Heart left ventricle (tissue), 16 donors: Measurements from ENCODE around the gene IFT122. TPM values are rescaled to one million over a fixed set of nuclear protein-coding genes. Genes with fewer than 3 reads are reported as not detected.

Source experiments
- ATAC-seq, 4 donors: fragments of 200-7000 bp; cut with Tn5 transposase; one replicate each; pipeline ENCODE4 v1.9.1; 2020 to 2022; ENCODE audit warnings: moderate library complexity in 4 of 4, mild to moderate bottlenecking in 3 of 4, moderate number of reproducible peaks in 1 of 4
- DNase-seq, 5 donors: peaks; one replicate each; pipeline ENCODE4 v3.0.0-alpha.2; 2020
- H3K27ac ChIP-seq, 12 donors: fragments of 200-600 bp; sonication (generic) in 4 of 12; one replicate each; pipeline versions ENCODE4 v1.5.0 to v1.8.0; 2016 to 2022; ENCODE audit warnings: mild to moderate bottlenecking in 2 of 12
- H3K27me3 ChIP-seq, 9 donors: fragments of 200-600 bp; sonication (generic) in 2 of 9; one replicate each; pipeline versions ENCODE4 v1.5.1 to v1.8.0; 2016 to 2022; ENCODE audit warnings: mild to moderate bottlenecking in 3 of 9
- H3K36me3 ChIP-seq, 9 donors: fragments of 200-600 bp; sonication (generic) in 2 of 9; one replicate each; pipeline versions ENCODE4 v1.5.0 to v1.8.0; 2018 to 2022; ENCODE audit warnings: mild to moderate bottlenecking in 2 of 9
- H3K4me1 ChIP-seq, 12 donors: fragments of 200-600 bp; sonication (generic) in 4 of 12; one replicate each; pipeline versions ENCODE4 v1.5.0 to v1.8.0; 2016 to 2022; ENCODE audit warnings: mild to moderate bottlenecking in 3 of 12
- H3K4me3 ChIP-seq, 12 donors: fragments of 200-600 bp; sonication (generic) in 4 of 12; one replicate each; pipeline versions ENCODE4 v1.5.0 to v1.8.0; 2017 to 2022; ENCODE audit warnings: mild to moderate bottlenecking in 9 of 12, moderate library complexity in 4 of 12
- H3K9me3 ChIP-seq, 12 donors: fragments of 200-600 bp; sonication (generic) in 4 of 12; one replicate each; pipeline versions ENCODE4 v1.5.0 to v1.8.0; 2016 to 2022; ENCODE audit warnings: mild to moderate bottlenecking in 1 of 12
- POLR2A ChIP-seq, 2 donors: fragments of 450-650 bp; IDR thresholded peaks; one replicate each; pipeline ENCODE4 v1.6.1; 2017; ENCODE audit warnings: antibody characterized with exemption in 2 of 2, mild to moderate bottlenecking in 2 of 2, moderate library complexity in 2 of 2
- WGBS, 4 donors: extraction: QIAGEN DNeasy Blood & Tissue Kit in 2 of 4; methylation state at CpG; one replicate each; pipeline versions ENCODE4 v1.1.5 to v1.1.7; 2013 to 2018; 5-methylcytosine and 5-hydroxymethylcytosine counted together
- intact Hi-C, 10 donors: fragments of 100-400 bp; cut with DNase I; formaldehyde crosslinking; loops; one replicate each; pipeline versions ENCODE4 v1.11.1 to v1.14.2; 2022
- polyA plus RNA-seq, 2 donors: library from polyadenylated mRNA; stranded (reverse); fragments of 200-250 nt; gene quantifications; one replicate each; pipeline ENCODE4 v1.2.3, GENCODE V29; 2013
- total RNA-seq, 9 donors: library from RNA; depleted of rRNA in 2 of 9; stranded (reverse); fragments of >200 nt in 2 of 9; fragmentation: NEBNext Ultra II Directional in 3 of 9; extraction: Animal tissue kit (Norgen Biotek cat#: 25700) in 3 of 9; gene quantifications; one replicate each; pipeline versions ENCODE4 v1.1.0 to v1.2.4, GENCODE V29; 2016 to 2023
- TF ChIP-seq, protein P1 (sequence below), 12 donors: fragments of 200-600 bp; sonication (generic) in 4 of 12; IDR thresholded peaks; one replicate each; pipeline versions ENCODE4 v1.5.0 to v1.8.0; 2018 to 2022; ENCODE audit warnings: antibody characterized with exemption in 12 of 12, mild to moderate bottlenecking in 5 of 12
- donor health status: ischemic (EF 13 %, LVEDD 7.1; RV severe dilation, severe dysfunction).
- donor health status: healthy with polysubstance abuse.
- donor health status: DM: no; HTN: yes; CAD: no.
- donor health status: DM: no; HTN: no; CAD: no.
- donor health status: ischemic (EF 25% LVEDD 6.9; RV normal size, moderate dysfunction).
- donor health status: ischemic (EF 25% LVEDD 5.7; RV mildly dilated, moderate dysfunction).
- donor health status: healthy.
- donor health status: DM: yes; HTN: yes; CAD: no.
- donor health status: ischemic (EF 35%, LVEDD 5.7; RV mildly dilated, moderate dysfunction).
- donor health status: nonischemic (EF 11% LVEDD 7.7; RV severe dilation, severe dysfunction).
- donor health status: DM: yes; HTN: yes; CAD: no.
- donor health status: PGD.
- donor health status: ischemic (EF 29% LVEDD 5.4; RV normal size, mild dysfunction).
- donor health status: nonischemic (EF 23%, LVEDD 6.1; RV moderate dilation, normal function).

Gene IFT122
- total and polyA plus RNA-seq, 11 donors = 7.2 to 34.2 (median 16.6) TPM

DNA sequence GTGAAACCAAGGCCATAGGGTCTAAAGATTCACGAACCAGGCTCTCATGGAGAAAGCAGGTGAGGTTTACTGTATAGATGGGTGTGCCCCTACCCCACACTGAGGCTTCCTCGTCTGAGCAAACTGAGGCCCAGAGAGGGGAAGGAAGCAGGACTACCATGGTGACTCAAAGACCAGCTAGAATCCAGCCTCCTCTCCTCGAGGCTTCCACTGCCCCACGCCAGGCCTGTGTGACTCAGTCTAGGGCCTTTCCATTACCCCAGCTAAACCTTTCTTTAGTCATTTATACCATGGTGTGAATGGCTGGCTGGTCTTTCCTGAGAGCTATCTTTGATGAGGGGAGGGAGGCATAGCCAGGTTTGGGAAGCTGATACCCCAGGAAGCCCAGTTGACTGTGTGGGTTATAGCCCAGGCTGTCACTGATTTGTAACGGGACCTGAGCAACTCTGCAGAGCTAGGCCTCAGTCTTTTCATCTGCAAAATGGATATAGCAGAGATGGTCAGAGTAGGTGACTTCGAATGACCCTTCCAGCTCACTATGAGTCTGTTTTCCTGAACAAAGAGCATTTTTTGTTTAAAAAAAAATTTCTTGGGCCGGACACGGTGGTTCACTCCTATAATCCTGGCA is 85.4 kb downstream of the IFT122 start:
- Histone ChIP-seq H3K27ac (peak overlapping the region in 1 of 12 donors; percentile 37), H3K4me1 (peaks cover 0 to 27% (median 6%) of the 10 kb centered on the region in 12 donors), H3K27me3 (no peaks in the 10 kb centered on the region), H3K36me3 (no peaks in the 10 kb centered on the region), H3K4me3 (no peak overlapping the region), H3K9me3 (no peaks in the 10 kb centered on the region)
- intact Hi-C loops = no loop called here
- TF ChIP-seq POLR2A (IDR thresholded peaks at IDR 0.05) = no peak
- TF ChIP-seq, protein P1, sequence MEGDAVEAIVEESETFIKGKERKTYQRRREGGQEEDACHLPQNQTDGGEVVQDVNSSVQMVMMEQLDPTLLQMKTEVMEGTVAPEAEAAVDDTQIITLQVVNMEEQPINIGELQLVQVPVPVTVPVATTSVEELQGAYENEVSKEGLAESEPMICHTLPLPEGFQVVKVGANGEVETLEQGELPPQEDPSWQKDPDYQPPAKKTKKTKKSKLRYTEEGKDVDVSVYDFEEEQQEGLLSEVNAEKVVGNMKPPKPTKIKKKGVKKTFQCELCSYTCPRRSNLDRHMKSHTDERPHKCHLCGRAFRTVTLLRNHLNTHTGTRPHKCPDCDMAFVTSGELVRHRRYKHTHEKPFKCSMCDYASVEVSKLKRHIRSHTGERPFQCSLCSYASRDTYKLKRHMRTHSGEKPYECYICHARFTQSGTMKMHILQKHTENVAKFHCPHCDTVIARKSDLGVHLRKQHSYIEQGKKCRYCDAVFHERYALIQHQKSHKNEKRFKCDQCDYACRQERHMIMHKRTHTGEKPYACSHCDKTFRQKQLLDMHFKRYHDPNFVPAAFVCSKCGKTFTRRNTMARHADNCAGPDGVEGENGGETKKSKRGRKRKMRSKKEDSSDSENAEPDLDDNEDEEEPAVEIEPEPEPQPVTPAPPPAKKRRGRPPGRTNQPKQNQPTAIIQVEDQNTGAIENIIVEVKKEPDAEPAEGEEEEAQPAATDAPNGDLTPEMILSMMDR (IDR thresholded peaks at IDR 0.05) = no peak
- ATAC-seq (no peak), DNase-seq (no peak)
- 87 to 90% (median 89%) methylated on average over 8 of the region's 8 CpGs for WGBS, 4 donors

DNA sequence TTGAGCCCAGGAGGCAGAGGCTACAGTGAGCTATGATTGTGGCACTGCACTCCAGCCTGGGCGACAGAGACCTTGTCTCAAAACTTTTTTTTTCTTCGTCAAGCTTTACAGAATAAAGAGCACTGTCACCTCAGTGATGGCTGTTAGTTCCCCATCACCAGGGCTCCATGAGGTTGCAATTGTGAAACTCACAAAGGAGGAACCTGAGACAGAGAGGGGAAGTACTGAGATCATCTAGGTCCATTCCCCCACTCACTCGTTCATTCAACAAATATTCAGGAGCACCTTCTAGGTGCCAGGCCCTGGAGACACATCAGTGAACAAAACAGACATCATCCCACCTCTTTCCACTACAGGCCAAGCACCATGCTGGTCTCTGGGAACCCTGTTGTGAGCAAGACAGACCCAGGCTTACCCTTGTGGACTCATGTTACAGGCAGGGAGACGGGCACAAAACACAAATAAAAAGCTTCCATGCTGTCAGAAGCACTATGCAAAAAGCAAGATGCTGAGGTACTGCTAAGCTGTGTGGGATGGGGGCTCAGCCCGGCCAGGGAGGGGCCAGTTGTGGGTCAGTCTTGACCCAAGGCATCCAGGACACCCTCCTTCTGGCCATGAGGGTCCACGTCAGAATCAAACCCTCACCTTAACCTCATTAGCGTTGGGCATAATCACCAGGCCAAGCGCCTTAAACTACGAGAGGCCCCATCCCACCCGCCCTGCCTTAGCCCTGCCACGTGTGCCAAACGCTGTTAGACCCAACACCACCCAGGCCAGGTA is 86.3 kb downstream of the IFT122 start:
- H3K4me3 ChIP-seq = no peak overlapping the region
- H3K27ac ChIP-seq = peak overlapping the region in 1 of 12 donors; percentile 37
- WGBS, 4 donors = 85 to 93% (median 89%) methylated on average over 12 of the region's 12 CpGs
- H3K4me1 ChIP-seq = peaks cover 0 to 27% (median 7%) of the 10 kb centered on the region in 12 donors
- H3K27me3 ChIP-seq = no peaks in the 10 kb centered on the region
- intact Hi-C loops = no loop called here
- ATAC-seq (peak in 1 of 4 donors; percentile 54), DNase-seq (no peak)
- TF ChIP-seq POLR2A (IDR thresholded peaks at IDR 0.05) = no peak
- TF ChIP-seq, protein P1 (IDR thresholded peaks at IDR 0.05) = no peak
- H3K9me3 ChIP-seq = no peaks in the 10 kb centered on the region
- H3K36me3 ChIP-seq = no peaks in the 10 kb centered on the region

DNA sequence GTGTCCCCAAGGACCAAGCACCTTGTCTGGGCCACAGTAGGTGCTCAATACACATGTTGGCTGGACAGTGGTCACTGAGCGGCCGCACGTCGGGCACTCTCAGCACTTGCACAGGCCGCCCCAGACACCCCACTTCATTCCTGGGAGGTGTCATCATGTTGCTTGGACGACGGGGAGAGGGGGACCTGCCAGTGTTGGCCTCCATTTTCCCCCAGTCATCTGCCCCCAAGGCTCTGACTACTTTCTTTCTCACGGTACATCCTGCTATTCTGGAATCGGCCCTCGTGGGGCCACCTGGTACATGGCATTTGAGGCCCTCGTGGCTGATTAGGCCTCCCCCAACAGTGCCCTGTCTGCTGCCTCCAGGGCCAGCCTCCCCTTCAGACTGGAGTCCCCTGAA is 87.2 kb downstream of the IFT122 start:
- WGBS, 4 donors = 85 to 93% (median 93%) methylated on average over 11 of the region's 11 CpGs
- Histone ChIP-seq H3K27me3 (no peaks in the 10 kb centered on the region), H3K9me3 (no peaks in the 10 kb centered on the region), H3K4me3 (no peak overlapping the region), H3K27ac (no peak overlapping the region), H3K36me3 (no peaks in the 10 kb centered on the region), H3K4me1 (peaks cover 0 to 27% (median 7%) of the 10 kb centered on the region in 12 donors)
- intact Hi-C loops = no loop called here
- DNase-seq (no peak), ATAC-seq (no peak)
- TF ChIP-seq, protein P1 (IDR thresholded peaks at IDR 0.05) = no peak
- no peak for TF ChIP-seq POLR2A (IDR thresholded peaks at IDR 0.05)

DNA sequence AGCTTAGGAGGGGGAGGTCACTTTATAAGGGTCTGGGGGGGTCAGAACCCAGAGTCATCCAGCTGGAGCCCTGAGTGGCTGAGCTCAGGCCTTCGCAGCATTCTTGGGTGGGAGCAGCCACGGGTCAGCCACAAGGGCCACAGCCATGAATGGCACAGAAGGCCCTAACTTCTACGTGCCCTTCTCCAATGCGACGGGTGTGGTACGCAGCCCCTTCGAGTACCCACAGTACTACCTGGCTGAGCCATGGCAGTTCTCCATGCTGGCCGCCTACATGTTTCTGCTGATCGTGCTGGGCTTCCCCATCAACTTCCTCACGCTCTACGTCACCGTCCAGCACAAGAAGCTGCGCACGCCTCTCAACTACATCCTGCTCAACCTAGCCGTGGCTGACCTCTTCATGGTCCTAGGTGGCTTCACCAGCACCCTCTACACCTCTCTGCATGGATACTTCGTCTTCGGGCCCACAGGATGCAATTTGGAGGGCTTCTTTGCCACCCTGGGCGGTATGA is 88.6 kb downstream of the IFT122 start, which contains the start of gene RHO:
Gene RHO (plus strand): TSS at position 51 of the 512 bp plus-strand sequence. CDS start 95 bp downstream, at position 146.
- Histone ChIP-seq H3K4me1 (peaks cover 0 to 27% (median 7%) of the 10 kb centered on the region in 12 donors), H3K36me3 (no peaks in the 10 kb centered on the region), H3K27me3 (no peaks in the 10 kb centered on the region), H3K4me3 (no peak within 1 kb of the TSS), H3K9me3 (no peaks in the 10 kb centered on the region), H3K27ac (no peak within 1 kb of the TSS)
- no peak for DNase-seq
- 83 to 96% (median 90%) methylated on average over 16 to 18 of the region's 18 CpGs for WGBS, 4 donors
- intact Hi-C loops = no loop called here
- no peak for ATAC-seq
- TF ChIP-seq, protein P1 (IDR thresholded peaks at IDR 0.05) = no peak
- TF ChIP-seq POLR2A (IDR thresholded peaks at IDR 0.05) = no peak
